Ramos (cell line): ENCODE data around the gene TPSG1.

ENCODE experiments used
- in situ Hi-C: fragments of 300-500 bp; cut with MboI; formaldehyde crosslinking; loops from one replicate; pipeline ENCODE4 v1.14.3; 2022; ENCODE audit warnings: low sequenced_read_pairs; ENCODE audit not compliant: unreplicated experiment

TPSG1 gene

DNA sequence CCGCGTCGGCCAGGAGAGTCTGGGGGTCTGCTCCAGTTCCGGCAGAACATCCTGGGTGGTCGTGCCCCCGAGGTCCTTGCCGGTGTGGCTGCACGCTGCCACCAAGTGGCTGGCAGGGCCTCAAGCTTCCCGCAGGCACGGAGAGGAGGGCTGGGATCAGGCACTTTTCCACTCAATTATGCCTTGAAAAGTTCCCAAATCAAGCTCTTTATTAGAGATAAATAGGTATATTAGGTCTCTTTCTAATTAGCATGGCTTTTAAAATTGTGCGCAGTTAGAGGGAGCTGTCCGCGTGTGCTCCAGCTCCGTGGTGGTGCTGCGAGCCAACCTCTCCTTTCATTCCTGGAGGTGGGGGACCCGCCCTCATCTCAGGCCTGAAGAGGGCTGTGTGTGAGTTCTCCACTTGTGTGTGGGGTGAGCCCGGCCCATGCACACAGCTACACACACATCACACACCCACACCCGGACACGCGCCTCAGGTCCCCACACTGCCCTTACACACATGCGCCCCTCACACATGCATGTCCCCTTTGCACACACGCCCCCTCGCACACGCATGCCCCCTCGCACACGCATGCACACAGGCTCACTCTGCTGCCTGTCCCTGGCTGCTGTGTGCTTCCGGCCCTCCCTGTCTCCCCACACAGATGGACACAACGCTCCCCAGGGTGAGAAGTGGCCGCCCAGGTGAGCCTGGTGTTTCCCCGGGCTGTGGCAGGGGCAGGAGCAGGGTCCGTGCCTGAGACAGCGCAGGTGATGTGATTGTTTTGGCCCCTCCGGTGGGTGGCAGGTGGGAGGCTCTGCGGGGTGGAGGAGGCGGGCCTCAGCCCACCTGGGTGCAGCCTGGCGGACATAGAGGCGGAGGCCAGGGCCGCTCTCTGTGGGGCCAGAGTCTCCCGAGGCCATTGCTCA, 43.4 kb downstream of the TPSG1 start:
- in situ Hi-C loops: no loop called here

DNA sequence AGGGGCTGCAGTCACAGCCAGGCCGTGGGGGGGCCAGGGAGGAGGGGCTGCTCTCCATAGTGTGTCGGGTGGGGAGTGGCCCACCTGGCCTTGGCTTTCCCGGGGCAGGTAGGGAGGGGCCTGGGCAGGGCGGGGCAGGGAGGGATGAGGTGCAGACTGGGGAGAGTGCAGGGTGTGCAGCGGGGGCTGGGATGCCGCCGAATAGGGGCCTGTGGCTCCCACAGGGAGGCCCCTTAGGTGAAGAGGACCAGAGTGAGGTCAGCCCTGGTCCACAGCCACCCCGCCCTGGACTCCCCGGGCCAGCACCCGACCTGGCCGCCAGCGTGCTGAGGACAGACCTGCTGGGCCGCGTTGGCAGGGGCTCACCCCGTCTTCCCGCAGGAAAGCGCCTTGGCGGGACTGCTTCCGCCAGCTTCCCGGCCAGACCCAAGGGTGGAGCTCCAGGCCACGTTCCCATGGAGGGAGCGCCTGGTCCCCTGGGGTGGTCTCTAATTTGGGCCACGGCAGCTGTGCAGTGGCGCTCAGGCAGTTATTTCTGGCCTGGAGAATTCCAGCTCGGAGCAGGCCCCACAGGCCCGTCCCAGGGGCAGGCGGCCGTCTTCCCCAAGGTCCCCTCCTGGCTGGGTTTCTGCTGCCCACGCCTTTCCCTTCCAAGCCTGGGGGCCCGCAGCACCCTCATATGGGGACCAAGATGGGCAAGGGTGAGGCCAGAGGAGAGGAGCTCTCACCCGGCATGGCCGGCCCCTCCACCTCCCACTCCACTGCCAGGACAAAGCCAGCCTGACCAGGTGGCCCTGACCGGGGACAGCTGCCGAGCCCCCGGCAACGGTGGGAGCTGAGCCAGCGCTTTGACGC, 44.3 kb downstream of the TPSG1 start:
- in situ Hi-C loops: no loop called here

DNA sequence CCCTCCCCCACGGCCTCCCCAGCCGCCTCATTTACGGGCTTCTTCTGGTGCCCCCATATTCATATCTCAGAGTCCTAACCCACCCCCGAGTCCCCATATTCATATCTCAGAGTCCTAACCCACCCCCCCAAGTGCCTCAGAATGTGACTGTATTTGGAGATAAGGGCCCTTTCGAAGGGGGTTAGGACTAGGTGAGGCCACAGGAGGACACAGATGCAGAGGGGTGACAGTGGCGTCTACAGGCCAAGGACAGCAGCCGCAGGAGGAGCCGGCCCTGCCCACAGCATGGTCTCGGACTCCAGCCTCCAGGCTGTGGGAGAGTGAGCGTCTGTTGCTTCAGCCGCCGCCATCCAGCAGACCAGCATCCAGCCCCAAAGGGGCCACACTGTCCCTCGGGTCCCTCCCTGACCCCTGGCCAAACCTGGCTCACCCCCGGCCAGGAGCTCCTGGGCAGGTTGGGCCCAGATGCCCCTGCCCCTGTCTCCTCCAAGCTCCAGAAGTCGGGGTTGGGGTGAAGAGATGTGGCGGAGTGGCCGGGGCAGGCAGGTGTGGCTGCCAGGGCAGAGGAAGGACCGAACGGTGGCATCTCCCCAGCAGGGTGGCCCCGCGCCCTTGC, 46.7 kb downstream of the TPSG1 start:
- in situ Hi-C loops: no loop called here

DNA sequence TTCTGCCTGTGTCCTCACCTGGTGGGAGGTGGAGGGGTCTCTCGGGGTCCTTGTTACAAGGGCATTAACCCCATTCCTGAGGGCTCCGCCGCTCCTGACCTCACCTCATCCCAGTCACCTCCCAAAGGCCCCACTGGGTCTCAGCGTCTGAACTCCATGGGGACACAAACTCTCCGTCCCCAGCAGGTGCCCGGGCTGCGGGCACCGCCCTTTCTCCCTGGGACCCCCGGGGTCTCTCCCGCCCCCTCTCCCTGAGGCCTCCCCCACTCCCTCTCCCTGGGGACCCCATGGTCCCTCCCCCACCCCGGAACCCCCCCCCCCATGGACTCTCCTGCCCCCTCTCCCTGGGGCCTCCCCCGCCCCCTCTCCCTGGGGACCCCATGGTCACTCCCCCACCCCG, 47.3 kb downstream of the TPSG1 start:
- in situ Hi-C loops: no loop called here

DNA sequence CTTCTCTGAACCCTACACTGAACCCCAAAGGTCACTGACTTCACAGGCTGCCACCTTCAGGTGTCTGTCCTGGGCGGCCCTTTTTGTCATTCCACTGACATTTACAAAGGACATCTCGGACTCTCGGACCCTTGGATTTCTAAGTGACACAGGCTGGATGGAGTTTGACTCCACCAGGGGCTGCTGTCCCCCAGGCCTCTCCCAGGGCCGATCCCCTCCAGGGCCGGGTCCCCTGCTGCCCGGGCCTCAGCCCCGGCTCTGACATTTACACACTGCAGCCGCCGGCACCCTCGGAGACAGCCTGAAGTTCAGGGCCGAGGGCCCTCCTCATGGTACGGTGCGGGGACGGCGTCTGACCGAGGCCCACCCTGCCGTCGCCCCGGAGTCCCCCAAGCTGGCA, 48.0 kb downstream of the TPSG1 start:
- in situ Hi-C loops: no loop called here

DNA sequence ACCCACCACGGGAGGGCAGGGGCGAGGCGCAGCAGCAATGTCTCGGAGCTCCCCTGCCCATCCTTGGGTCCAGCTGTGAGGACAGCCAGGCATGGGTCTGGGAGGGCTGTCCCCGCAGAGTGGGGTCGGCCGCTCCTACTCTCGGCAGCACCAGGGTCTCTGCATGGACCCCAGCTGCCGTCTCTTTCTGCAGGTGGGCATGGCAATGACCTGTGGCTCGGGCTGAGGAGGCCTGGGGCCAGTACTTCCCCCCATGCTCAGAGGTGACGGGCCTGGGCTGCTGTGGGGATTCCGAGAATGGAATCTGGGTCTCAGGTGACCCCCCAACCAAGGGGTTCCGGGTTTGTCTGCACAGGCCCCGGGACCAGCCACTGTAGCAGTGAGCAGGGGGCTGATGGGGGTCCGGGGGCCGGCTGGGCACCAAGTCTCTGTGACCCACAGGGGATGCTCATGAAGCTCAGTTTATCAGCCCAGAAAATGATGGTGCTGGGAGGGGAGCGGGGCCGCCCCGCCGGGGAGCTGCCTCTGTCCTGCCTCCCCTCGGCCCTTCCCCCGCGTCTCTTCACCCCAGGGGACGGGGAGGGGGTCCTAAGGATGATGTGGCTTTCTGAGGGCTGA, 48.7 kb downstream of the TPSG1 start:
- in situ Hi-C loops: no loop called here

GRCh38 chr16:1175566-1176279, 49.3 kb downstream of the TPSG1 start:
- in situ Hi-C loops: no loop called here

- in situ Hi-C loops: no loop called here
Observed at GRCh38 chr16:1174477-1175357, 50.4 kb downstream of the TPSG1 start.

DNA sequence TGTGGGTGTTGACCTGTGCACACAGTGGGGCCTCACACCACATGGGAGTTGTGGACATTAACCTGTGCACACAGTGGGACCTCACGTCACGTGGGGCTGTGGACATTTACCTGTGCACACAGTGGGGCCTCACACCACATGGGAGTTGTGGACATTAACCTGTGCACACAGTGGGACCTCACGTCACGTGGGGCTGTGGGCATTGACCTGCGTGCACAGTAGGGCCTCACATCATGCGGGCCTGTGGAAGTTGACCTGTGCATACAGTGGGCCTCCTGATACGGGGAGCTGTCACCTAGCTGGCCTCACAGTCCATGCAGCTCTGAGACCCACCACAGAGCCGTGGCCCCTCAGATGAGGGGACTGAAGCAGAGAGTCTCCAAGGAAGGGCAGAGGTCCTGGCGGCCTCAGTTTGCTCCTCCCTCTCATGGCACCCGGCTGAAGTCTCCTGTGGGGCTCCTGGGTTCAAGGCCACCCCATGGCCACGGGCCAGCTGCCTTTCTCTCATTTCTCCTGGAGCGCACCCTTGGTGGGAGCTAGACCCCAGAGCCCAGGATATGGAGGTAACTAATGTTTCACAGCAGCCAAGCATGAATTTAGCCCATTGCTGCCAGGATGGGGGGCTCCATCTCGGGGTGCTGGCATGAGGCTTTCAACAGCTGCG, 51.1 kb downstream of the TPSG1 start:
- in situ Hi-C loops: no loop called here

- in situ Hi-C loops: no loop called here
Observed at GRCh38 chr16:1172651-1173050, 52.4 kb downstream of the TPSG1 start.

- in situ Hi-C loops: no loop called here
Observed at GRCh38 chr16:1171854-1172428, 53.1 kb downstream of the TPSG1 start.
